GM19099 (cell line): ENCODE data around the gene TIAM2.

Experiments used
- POLR2A ChIP-seq: IDR thresholded peaks from 3 replicates; pipeline ENCODE4 v1.6.1; 2011; ENCODE audit warnings: low read depth; ENCODE audit not compliant: insufficient read length; ENCODE audit errors: extremely low read depth

The TIAM2 gene

DNA sequence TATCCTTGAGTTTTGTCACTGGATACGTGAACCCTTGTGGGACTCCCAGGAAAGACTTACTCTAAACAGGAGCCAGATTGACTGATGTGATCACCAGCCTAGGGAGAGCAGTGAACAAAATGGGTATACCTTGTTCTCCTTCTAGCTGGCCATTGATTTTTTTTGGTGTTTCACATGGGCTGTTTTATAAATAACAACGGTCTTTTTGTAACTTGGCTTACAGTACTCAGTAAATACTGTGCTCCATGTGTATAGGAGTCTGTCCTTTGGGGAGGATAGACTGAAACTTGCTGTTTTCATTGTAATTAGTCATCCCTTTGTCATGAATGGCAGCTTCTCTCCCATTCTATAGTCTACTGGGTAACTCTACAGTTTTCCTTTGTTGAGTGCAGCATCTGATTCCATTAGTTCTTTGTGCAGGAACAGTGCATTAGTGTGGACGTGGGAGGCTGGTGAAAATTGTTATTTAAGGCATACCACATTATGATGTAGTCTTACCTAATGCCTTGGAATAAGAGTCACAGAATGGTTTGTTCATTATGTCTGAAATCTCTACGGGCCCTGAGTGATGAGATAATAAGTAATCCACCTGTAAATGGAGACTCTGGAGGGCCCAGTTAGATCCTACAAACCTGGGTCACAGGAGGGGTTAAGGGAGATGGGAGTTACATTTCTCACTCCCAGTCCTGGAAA is 89.5 kb downstream of the TIAM2 start:
- TF ChIP-seq POLR2A, result no peak

DNA sequence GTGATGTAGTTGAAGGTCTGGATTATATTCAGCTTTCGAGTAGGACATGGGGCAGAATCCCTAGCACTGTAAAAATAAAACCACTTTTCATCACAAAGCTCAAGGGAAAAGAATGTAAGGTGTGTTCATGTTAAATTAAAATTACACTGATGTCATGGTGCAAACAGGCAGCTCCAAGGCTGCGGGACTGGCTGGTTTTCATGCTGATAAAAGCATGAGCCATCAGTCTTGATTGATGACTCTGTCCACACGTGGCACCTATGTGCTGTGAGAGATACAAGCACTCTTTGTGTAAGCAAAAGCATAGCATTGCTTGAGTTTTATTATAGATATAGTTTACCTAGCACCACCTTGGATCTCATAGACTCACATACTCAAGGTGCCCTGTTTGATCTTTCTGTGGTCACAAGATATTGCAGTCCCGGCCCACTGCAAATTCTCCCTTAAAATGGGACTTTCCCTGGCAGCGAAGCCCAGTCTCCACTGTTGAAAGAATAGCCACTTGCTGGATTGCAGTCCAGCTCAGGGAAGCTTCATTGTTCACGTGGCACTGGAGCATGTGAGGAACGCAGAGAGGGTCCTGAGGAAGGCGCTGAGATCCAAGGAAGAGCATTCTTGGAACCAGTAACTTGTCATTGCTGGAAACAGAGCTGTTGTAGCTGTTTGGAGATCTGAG is 90.6 kb downstream of the TIAM2 start:
- TF ChIP-seq POLR2A, result no peak

DNA sequence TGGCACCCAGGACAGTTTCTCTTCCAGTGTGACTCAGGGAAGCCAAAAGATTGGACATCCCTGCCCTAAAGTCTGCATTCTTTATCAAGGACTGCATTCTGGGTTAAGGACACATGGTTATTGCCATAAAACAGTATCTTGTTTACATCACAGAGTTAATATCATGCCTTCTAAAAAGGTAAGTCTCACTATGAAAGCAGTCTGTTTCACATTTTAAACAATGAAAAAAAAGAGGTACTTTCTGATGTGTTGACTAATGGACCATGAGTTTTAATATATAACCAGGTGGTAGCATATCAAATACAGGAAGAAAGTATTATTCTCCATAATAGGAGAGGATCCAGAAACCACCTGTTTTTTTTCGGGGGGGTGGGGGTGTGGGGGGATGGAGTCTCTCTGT is 93.7 kb downstream of the TIAM2 start:
- no peak for TF ChIP-seq POLR2A

DNA sequence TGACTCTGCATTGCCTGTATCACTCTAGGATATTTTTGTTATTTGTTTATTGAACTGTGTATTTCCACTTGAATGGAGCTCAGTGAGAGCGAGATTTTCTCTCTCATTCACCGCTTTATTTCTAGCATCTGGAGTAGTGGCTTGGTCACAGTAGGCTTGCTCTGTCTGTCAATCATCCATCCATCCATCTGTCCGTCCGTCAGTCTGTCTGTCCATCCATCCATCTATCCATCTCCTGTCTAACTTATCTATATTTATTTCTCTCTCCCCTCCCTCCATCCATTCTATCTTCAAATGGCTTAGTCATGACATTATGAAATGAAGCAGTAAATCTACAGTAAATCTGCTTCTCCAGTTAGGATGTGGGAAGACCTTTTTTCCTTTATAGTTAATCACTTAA is 94.6 kb downstream of the TIAM2 start:
- TF ChIP-seq POLR2A, result no peak

DNA sequence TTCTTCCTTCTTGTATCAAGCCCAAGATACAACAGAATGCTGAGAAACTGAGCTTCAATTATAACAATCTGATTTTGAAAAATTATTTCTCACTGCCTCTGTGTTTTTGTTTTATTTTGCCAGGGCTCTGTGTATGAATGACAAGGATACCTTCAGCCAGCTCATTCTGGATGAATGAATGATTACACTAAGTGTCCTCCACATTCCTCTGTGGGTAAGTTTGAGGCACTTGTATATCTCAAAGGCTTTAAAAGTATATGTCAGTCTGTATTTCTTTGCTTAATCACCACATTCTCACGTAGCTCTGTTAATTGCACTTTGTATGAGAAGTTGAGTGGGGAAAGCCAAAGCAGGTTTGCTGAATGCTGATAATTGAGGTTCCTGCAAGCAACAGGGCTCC is 95.1 kb downstream of the TIAM2 start:
- no peak for TF ChIP-seq POLR2A

DNA sequence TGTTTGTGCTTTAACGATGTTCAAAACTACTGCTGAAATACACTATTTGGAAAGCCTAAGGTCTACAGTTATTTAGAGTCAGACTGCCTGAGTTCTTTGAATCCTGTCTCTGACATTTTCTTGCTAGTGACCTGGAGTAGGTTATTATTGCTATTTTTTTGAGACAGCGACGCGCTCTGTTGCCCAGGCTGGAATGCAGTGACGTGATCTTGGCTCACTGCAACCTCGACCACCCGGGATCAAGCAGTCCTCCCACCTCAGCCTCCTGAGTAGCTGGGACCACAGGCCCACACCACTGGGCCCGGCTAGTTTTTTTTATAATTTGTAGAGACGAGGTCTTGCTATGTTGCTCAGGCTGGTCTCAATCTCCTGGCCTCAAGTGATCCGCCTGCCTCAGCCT is 96.6 kb downstream of the TIAM2 start:
- no peak for TF ChIP-seq POLR2A

- TF ChIP-seq POLR2A, result no peak
Observed at GRCh38 chr6:155093430-155093829, 98.3 kb downstream of the TIAM2 start.

- no peak for TF ChIP-seq POLR2A
Observed at GRCh38 chr6:155100087-155100486, 105.0 kb downstream of the TIAM2 start.

DNA sequence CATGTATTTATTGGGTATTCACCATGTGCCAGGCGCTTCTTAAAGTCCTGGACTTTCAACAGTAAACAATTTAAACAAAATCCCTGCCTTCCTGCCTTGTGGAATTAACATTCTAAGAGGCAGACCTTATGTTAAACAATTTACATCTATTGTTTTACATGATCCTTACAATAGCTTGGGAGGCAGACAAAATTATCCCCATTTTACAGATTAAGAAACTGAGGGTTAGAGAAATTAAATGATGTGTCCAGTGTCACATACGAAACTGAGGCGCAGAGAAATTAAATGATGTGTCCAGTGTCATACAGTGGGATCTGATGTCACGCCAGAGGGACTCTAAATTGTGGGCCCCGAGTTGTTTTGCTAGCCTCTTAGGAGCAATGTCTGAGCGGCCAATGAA is 105.5 kb downstream of the TIAM2 start:
- no peak for TF ChIP-seq POLR2A

DNA sequence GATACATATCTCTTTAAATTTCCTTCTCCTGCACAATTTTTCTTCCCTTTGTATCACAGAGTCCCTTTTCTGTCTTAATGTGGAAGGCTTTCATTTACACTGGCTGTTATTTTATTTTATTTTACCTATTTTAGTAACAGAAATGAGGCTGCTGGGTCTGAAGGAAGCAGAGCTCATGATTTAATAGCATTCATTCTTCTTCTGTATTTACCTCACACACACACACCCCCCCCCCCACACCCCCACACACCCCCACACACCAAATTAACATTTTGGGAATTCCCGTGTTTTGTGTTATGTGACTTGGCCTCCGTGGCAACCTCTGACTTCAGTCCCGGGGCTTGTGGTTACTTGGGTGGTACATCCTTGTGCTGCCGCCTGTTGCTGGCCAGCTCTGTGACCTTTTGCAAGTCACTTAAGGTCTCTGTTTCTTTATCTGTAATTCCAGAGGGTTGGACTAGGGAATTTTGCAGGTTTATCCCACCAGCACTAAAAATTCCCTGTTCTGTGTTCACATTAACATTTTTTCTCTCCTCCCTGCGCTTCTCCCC is 108.8 kb downstream of the TIAM2 start:
- TF ChIP-seq POLR2A, result no peak

DNA sequence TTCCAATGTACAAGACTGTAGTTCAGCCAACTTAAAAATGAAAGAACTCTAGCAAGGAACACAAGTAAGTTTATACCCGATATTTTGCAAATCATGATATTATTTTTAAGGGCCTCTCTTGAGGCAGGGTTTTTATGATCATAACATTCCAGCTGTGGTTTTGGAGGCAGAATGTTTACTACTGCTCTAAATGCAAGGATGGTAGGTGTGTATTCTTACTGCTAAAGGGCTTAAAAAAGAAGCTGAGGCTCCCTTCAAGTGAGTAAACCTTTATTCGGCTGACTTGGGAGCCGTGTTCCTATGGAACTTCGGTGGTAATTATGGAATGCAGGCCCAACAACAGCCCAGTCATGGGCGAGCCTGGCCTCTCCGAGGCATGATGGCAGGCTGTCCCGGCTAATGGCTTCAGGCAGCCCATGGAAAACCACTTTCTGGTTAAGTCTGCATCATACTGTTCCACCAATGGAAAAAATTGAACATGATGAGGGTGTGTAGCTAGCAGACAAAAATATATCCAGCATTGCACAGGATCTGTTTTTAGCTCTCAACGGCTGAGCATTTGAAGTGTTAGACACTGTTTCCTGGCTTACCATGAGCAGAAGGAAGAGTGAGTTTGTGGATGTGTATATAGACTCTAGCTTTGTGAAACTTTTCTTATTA is 111.5 kb downstream of the TIAM2 start:
- TF ChIP-seq POLR2A, result no peak

GRCh38 chr6:155107432-155108069 is 112.4 kb downstream of the TIAM2 start:
- TF ChIP-seq POLR2A, result no peak

DNA sequence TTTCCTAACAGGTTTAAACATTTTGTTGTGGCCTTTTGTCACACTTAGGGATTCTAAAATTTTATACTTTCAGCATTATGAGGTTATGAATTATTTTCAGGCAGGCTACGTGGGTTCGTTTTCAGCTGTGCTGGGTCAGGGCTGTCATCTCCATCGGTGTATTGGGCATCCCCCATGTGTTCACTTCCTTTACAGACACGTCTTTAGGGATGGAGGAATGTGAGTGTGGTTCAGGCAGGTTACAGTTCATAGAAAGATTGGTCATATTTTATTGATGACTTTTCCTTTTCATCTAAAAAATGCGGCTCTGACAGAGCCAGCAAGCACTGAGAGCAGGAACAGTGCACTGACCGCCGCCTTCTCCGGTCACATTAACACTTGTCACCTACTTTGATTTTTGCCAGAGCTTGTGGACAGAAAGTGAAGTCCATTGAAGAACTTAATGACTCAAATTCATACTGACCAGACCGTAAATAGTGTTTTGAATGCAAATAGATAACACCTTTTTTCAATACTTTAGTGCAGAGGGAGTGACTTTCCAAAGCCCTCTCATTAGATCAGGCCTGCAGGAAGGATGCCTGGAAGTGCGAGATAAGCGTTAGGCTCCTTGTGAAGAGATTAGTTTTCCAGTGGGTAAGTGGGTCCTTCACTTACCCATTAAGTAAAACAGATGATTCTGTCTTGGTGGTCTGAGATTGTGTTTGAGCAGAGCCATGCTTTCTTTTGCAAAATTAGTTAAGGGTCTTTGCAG is 113.1 kb downstream of the TIAM2 start:
- TF ChIP-seq POLR2A, result no peak

- TF ChIP-seq POLR2A, result no peak
Observed at GRCh38 chr6:155110721-155111120, 115.6 kb downstream of the TIAM2 start.

GRCh38 chr6:155112757-155113156 is 117.6 kb downstream of the TIAM2 start:
- no peak for TF ChIP-seq POLR2A
